Stimulated activated CD8-positive, alpha-beta memory T cell treated with anti-CD3 and anti-CD28 coated beads, Interleukin-4, amount 100 ng/mL, for 24 hours (primary cell): ENCODE measurements around the gene IVD.

Source experiments
- DNase-seq: peaks from one replicate; pipeline ENCODE4 v3.0.0-alpha.2; 2020; ENCODE audit warnings: low read depth

The IVD gene

DNA sequence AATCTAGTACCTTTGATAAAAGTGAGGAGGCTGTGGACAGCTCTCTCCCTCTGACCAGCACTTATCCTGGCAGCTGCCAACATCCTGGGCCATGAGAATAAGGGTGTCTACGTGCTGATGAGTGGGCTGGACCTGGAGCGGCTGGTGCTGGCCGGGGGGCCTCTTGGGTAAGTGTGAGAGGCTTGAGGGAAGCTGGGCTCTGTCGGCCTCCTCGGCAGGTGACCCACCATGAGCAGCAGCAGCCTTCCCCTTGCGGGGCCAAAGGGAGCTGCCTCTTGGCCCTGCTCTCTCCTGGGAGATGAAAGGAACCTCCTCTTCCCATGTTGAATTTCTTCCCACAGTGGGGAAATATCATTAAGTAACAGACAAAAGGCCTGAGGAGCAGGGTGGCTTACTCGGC lies 9.2 kb downstream of the IVD start:
- DNase-seq, result no peak

DNA sequence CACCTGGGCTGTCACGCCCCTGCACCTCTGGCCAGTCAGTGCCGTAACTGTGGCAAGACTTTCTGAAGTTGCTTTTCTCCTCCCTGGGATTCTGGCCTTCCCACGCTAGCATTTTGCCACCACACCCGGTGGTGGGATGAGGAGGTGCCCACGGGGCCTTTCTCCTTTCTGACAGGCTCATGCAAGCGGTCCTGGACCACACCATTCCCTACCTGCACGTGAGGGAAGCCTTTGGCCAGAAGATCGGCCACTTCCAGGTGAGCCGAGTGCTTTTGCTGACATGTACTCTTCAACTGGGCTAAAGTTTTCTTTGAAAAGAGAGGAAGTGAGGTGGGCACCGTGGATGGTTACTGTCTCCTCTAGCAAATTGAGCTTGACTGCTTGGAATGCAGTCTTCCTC lies 9.6 kb downstream of the IVD start:
- no peak for DNase-seq

- DNase-seq, result no peak
Observed at GRCh38 chr15:40416056-40416455, 10.5 kb downstream of the IVD start.

DNA sequence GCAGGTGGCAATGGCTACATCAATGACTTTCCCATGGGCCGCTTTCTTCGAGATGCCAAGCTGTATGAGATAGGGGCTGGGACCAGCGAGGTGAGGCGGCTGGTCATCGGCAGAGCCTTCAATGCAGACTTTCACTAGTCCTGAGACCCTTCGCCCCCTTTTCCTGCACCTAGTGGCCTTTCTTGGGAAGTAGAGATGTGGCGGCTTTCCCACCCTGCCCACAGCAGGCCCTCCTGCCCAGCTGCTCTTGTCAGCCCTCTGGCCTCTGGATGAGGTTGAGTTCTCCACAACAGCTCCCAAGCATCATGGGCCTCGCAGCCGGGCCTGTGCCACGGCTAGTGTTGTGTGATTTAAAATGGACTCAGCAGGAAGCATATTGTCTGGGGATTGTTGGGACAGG lies 12.5 kb downstream of the IVD start:
- DNase-seq, result no peak

GRCh38 chr15:40420071-40420713 lies 14.6 kb downstream of the IVD start:
- DNase-seq, result no peak

- DNase-seq, result no peak
Observed at GRCh38 chr15:40420793-40421192, 15.2 kb downstream of the IVD start.

DNA sequence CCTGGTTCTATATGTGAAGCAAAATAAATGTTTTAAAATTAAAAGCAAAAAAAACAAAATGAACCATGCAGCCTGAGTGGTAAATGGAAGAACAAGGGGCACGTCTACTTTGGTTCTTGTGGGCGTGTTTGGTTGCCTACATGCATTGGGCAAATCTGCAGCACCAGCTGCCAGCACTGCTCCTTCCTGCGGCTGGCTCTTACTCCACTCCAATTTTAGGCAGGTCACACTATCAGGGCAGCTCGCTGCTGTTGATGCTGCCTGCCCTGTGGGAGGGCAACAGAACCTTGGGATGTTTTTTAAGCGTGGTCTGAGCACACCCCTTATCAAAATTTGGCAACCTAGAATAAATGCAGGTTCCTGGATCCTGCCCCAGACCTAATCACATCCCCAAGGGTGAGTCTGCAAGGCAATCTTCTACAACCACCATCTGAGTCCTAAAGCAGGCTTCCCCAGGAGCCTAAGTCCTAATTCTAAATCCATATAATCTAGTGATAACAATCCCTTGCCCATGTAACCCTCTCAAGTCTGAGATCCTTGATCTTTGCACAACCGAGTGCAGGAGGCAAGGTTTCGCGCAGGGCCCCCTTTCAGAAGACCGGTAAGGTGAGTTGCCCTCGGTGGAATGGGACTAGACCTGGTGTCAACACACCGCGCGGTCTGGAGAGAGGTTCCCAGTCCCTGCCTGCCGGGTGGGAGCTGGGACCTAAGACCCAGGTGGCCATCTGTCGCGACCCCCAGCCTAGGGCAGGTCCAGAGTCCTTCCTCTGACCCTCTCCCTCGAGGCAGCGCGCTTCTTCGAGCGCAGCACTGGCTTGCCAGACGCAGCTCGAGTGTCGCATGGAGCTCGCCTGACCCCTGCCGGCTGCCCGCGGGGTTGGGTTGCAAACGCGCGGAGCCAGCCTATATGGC lies 15.9 kb downstream of the IVD start:
- DNase-seq, result peak; percentile 78

DNA sequence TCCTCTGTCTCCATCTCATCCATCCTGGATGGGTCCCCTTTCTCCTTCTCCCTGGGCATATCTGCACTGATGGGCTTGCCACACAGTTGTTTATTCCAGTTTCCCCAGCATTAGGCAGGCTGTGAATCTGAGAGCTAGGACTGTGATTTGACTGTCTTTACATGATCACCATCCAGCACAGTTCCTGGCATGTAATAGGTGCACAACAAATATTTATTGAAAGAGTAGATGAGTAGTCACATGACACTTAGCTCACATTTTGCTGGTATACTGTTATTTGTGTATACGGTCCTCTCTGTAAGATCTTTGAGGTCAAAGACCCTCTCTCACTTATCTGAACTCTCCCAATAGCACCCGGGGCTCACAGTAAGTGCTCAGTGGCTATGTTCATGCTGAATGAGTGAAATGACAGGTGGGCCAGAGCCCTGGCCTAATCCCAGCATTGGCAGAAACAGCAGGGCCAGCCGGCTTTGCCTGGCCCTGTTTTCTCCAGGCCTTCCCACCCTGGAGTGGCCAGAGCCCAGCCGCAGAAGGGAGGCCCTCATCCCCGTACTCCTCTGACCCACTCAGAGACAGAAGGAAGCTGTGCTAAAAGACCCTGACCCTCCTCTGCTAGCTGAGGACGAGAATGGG lies 19.0 kb downstream of the IVD start:
- DNase-seq, result no peak

GRCh38 chr15:40425681-40426080 lies 20.1 kb downstream of the IVD start:
- no peak for DNase-seq

DNA sequence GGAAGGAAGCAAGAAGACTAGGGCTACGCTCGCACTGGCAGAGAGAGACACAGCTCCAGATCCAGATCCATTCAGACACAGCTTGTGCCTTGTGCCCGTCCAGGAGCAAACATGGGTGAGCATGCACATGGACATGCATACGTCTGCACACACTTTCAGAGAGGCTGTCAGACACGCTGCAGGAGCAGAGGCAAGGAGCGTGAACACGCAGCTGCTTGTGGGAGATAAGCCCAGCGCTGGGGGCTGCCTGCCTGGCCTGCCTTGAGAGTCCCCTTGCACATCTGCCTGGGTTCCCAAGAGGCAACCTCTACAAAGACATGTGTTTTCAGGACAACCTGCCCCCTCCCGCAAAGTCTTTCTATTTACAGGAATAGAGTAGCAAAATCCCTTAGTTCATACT lies 21.6 kb downstream of the IVD start:
- no peak for DNase-seq

DNA sequence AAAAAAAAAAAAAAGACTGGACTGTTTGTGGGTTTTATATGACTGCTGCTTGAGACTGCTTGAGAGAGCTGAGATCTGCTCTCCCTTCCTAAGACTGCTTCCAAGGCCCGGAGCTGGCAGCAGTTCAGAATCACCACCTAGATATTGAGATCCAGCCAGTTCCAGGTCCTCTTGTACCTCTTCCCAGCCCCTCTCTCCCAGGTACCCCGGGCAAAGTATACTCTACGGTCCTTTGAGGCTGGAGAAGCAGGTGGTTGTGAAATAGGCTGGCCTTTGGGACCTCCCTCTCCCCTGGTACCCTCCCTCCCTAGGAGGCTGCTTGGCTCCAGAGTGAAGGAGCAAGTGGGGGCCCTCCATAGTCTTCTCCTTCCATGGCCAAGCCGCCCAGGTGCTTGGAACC lies 22.6 kb downstream of the IVD start:
- no peak for DNase-seq

DNA sequence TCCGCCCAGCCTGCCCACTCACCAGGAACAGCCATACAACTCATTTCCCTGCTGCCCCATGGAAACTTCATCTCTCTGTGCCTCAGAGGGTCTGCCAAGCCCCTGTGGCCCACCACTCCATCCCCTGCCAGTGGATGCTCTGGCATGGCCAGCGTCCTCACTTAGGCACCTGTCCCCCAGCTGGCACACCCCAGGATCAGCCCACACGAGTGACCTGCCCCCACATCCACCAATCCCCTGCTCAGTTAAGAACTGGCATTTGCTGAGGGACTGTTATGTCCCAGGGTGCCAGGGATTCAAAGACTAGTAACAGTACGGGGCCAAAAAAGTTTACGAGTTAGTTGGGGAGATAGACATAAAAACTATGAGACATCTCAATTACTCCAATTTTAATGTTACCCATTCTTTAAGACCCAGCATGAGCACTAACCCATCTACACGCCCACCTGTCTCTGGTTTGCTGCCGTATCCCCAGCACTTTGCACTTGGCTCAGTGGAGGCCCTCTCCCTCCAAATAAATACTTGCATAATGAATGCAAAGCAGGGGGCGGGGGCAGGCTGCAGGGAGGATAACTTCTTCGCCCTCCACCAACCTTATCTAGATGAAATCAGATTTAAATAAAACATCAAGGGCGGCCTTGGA lies 23.6 kb downstream of the IVD start:
- no peak for DNase-seq

- no peak for DNase-seq
Observed at GRCh38 chr15:40430271-40430805, 24.7 kb downstream of the IVD start.

GRCh38 chr15:40435023-40435709 lies 29.6 kb downstream of the IVD start:
- no peak for DNase-seq

DNA sequence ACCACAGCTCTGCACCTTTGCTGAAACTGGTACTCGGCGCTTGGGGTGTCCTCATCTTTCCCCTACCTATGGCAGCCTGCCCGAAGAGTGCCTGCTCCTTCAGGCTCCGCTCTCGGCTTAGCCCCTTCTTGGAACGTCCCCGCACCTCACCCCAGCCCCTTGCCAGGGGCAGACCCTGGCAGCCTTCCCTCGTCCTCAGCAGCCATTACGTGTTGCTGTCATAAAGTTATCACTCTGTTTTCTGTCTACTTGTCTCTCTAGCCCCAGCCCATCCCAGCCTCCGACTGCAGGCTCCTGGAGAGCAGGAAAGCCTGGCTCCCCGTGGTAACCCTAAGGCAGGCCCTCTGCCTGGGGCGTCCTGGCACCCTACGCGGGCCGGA lies 30.1 kb downstream of the IVD start:
- no peak for DNase-seq

GRCh38 chr15:40436116-40436891 lies 30.7 kb downstream of the IVD start:
- no peak for DNase-seq

- DNase-seq, result no peak
Observed at GRCh38 chr15:40436892-40437751, 31.5 kb downstream of the IVD start.

DNA sequence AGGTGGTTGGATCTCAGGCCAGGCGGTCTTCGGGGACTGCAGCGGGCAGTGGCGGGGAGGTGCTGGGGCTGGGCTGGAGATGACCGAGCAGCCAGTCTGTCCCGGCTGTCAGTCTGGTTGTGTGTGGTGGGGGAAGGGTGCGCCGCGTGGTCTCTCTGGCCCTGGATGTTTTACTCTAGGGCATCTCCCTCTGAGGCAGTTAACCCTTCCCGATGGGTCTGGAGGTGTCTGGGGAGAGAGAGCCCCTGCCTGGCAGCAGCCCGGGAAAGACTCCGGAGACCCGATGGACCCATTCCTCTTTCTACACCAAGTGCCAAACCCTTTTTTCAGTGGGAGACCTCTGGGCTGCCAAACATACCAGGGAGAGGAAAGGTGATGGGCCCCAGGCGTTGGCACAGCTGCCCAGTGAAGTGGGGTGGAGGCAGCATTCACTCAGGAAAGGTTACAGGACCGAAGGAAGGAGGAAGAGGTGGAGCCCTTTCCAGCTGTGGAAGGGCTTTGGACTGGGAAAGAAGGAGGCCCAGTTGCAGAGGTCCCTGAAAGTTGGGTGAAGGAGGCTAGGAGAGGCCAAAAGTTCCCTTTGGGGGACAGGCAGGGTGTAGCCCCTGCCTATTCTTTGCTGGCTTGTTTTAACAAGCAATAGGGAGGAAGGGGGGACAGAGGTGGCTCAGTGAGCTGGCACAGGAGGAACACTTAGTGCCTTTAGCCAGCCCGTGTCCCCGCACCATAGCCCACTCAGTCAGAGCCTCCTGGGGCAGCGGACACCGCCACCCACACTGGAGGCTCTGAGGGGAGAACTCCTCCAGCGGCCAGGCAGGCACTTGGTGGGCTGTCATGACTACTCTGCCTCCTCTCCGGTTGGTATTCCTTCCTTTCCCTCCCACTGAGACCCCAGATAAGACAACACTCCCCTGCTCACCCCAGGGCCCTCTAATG lies 32.4 kb downstream of the IVD start:
- no peak for DNase-seq

- DNase-seq, result no peak
Observed at GRCh38 chr15:40438712-40439111, 33.1 kb downstream of the IVD start.
